Activated naive CD4-positive, alpha-beta T cell treated with anti-CD3 and anti-CD28 coated beads, Interleukin-2, amount 50 U/mL, for 24 hours (primary cell): Measurements from ENCODE around the gene NPEPPS.

Experiments used
- H3K27ac Mint-ChIP-seq: one replicate; pipeline ENCODE4 v1.8.0; 2021; ENCODE audit warnings: mild to moderate bottlenecking, mixed read lengths
- H3K27me3 Mint-ChIP-seq: one replicate; pipeline ENCODE4 v1.8.0; 2021; ENCODE audit warnings: mixed read lengths
- H3K36me3 Mint-ChIP-seq: one replicate; pipeline ENCODE4 v1.8.0; 2021; ENCODE audit warnings: mixed read lengths
- H3K4me1 Mint-ChIP-seq: one replicate; pipeline ENCODE4 v1.8.0; 2021; ENCODE audit warnings: mixed read lengths
- H3K4me3 Mint-ChIP-seq: one replicate; pipeline ENCODE4 v1.8.0; 2021; ENCODE audit warnings: mild to moderate bottlenecking, mixed read lengths
- H3K9me3 Mint-ChIP-seq: one replicate; pipeline ENCODE4 v1.8.0; 2021; ENCODE audit warnings: mixed read lengths

Gene NPEPPS

GRCh38 chr17:47663912-47664623 lies 133.2 kb downstream of the NPEPPS start:
- H3K27ac Mint-ChIP-seq, result peak overlapping the region; percentile 89
- peaks cover 28% of the 10 kb centered on the region for H3K4me1 Mint-ChIP-seq
- H3K27me3 Mint-ChIP-seq, result no peaks in the 10 kb centered on the region
- peak overlapping the region; percentile 67 for H3K4me3 Mint-ChIP-seq
- H3K36me3 Mint-ChIP-seq, result peaks cover 13% of the 10 kb centered on the region
- H3K9me3 Mint-ChIP-seq, result no peaks in the 10 kb centered on the region

DNA sequence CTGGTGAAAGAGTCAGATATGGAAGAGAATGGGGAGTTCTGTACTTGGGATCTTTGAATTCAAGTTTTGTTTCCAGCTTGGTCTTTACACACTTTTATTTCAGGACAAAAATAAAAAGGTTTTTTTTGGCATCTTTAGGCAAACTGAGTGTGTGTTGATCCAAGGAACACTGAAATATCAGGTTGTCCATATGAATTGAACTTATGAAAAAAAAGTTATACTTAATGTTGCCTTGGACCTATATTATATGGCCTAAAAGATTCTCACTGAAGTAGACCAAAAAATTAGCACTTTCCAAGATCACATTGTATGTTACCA lies 133.7 kb downstream of the NPEPPS start:
- no peaks in the 10 kb centered on the region for H3K27me3 Mint-ChIP-seq
- H3K27ac Mint-ChIP-seq, result peak overlapping the region; percentile 89
- peaks cover 30% of the 10 kb centered on the region for H3K4me1 Mint-ChIP-seq
- no peaks in the 10 kb centered on the region for H3K9me3 Mint-ChIP-seq
- H3K36me3 Mint-ChIP-seq, result peaks cover 13% of the 10 kb centered on the region
- peak overlapping the region; percentile 67 for H3K4me3 Mint-ChIP-seq

DNA sequence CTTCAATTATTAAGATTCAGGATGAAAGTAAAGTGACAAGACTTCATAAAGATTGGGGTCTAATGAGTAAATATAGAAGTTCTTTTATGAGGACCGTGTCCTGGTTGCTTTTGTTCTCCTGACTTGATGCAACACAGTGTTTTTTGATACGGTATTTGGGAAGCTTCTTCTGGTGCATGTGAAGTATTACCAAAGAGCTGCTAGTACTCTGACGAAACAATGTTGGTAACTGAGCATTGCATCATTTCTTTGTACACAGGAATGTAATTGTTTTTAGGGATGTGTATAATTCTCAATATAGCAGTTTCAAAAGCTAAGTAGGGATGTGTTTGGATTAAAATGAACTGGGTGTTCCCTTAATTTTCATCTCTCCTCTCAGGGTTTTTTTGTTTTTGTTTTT lies 134.7 kb downstream of the NPEPPS start:
- H3K27me3 Mint-ChIP-seq, result no peaks in the 10 kb centered on the region

DNA sequence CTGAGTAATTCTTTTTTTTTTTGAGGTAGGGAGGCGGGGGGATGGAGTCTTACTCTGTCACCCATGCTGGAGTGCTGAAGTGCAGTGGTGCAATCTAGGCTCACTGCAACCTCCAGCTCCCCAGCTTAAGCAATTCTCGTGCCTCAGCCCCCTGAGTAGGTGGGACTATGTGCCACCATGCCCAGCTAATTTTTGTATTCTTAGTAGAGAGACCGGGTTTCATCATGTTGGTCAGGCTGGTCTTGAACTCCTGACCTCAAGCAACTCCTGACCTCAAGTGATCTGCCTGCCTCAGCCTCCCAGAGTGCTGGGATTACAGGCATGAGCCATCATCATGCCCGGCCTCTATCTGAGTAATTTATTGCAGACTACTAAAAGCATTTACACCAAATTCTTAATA lies 138.2 kb downstream of the NPEPPS start:
- no peaks in the 10 kb centered on the region for H3K9me3 Mint-ChIP-seq
- no peaks in the 10 kb centered on the region for H3K27me3 Mint-ChIP-seq
- no peak overlapping the region for H3K4me3 Mint-ChIP-seq
- peaks cover 33% of the 10 kb centered on the region for H3K4me1 Mint-ChIP-seq
- peaks cover 19% of the 10 kb centered on the region for H3K36me3 Mint-ChIP-seq
- no peak overlapping the region for H3K27ac Mint-ChIP-seq

More for the DNA sequence above, 134.7 kb downstream of the NPEPPS start:
- Mint-ChIP-seq H3K27ac (no peak overlapping the region), H3K4me1 (peaks cover 29% of the 10 kb centered on the region), H3K4me3 (no peak overlapping the region), H3K9me3 (no peaks in the 10 kb centered on the region), H3K36me3 (peaks cover 15% of the 10 kb centered on the region)

DNA sequence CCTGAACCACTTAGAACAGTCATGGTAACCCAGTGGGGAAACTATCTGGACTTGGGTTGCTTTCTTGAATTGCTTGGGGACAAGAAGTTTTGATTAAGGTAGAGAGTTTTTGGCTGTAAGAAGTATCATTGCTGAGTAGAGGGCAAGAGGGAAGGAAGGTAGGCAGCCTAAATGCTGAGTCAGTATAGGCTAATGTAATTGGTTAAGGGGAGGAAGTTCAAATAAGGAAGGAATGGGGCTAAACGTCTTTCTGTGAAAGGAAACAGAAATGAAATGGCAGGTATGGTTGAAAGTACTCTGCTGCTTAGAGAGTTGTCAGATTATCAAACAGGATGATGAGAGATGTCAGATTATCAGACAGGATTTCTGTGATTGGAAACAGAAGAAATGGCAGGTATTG lies 139.2 kb downstream of the NPEPPS start:
- Mint-ChIP-seq H3K4me1 (peaks cover 38% of the 10 kb centered on the region), H3K27ac (peak overlapping the region; percentile 64), H3K9me3 (no peaks in the 10 kb centered on the region), H3K36me3 (peaks cover 22% of the 10 kb centered on the region), H3K27me3 (no peaks in the 10 kb centered on the region), H3K4me3 (no peak overlapping the region)
